ENCODE measurements around the gene NHEJ1.

DNA sequence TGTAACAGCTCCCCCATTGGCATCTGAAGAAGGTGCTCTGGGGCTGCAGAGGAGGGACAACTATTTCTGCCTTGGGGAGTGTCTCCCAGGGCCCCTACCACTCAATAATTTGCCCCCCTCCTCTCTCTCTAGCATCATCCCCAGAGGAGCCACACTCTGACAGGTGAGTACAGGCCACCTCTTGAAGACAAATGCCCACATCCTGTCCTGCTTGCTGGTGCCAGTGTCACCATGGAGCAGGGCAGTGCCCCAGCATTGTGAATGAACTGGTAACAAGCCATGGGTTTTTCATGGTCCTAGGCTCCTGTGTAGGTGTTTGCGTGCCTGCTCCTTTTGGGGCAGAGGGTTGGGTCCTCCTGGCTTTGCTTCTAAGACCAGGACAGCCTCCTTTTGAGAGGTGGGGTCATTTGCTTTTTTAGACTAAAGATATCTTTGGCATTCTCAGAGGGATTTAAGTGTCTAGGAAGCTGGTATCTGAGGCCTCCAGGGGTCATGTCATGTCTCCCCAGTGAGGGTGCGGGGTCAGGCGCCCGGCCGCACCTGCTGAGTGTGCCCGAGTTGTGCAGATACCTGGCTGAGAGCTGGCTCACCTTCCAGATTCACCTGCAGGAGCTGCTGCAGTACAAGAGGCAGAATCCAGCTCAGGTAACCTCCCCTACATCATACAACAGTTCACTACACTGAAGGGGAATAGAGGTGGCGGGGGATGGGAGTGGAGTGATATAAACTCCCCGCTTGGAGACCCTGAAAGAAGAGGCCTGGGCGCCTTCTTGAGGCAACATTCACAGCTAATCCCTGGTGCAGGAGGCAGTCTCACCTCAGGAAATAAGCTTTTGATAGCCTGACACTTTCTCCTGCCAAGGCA lies 19.2 kb upstream of the NHEJ1 start:
- no peak for TF ChIP-seq TAF1 (IDR thresholded peaks at IDR 0.05; ENCODE audit: low read depth, low read length)
- no peak for TF ChIP-seq POLR2AphosphoS5 (IDR thresholded peaks at IDR 0.05; ENCODE audit: low read depth, low read length)
- no peak for TF ChIP-seq POLR2A (IDR thresholded peaks at IDR 0.05; ENCODE audit: low read depth, low read length)

Measured in GM12891 (cell line).